HL-60/S4 (cell line): ENCODE measurements around the gene TRIP13.

Source experiments
- in situ Hi-C: fragments of 300-500 bp; cut with MboI; formaldehyde crosslinking; loops from 2 replicates; pipeline ENCODE4 v1.14.3; 2022; ENCODE audit warnings: low sequenced_read_pairs

The TRIP13 gene

DNA sequence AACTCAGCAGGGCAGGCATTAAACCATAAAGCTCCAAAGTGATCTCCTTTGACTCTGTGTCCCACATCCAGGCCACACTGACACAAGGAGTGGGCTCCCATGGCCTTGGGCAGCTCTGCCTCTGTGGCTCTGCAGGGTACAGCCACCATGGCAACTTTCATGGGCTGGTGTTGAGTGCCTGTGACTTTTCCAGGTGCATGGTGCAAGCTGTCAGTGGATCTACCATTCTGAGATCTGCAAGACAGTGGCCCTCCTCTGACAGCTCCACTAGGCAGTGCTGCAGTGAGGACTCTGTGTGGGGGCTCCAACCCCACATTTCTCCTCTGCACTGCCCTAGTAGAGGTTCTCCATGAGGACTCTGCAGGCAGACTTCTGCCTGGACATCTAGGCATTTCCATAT, 41.3 kb downstream of the TRIP13 start:
- in situ Hi-C loops, result loop anchor here (25.0 kb wide), 1 partner anchor 203 kb away; no protein-coding TSS in a partner anchor

DNA sequence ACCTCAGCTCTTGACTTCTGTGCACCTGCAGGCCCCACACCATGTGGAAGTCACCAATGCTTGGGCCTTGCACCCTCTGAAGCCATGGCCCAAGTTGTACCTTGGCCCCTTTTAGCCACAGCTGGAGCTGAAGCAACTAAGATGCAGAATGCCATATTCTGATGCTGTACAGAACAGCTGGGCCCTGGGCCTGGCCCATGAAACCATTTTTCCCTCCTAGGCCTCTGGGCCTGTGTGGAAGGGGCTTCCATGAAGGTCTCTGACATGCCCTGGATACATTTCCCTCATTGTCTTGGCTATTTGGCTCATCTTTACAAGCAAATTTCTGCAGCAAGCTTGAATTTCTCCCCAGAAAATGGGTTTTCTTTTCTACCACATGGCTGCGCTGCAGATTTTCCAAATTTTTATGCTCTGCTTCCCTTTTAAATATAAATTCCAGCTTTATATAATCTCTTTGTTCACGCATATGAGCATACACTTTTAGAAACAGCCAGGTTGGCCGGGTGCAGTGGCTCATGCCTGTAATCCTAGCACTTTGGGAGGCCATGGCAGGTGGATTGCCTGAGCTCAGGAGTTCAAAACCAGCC, 41.8 kb downstream of the TRIP13 start:
- in situ Hi-C loops, result loop anchor here (25.0 kb wide), 1 partner anchor 203 kb away; no protein-coding TSS in a partner anchor

DNA sequence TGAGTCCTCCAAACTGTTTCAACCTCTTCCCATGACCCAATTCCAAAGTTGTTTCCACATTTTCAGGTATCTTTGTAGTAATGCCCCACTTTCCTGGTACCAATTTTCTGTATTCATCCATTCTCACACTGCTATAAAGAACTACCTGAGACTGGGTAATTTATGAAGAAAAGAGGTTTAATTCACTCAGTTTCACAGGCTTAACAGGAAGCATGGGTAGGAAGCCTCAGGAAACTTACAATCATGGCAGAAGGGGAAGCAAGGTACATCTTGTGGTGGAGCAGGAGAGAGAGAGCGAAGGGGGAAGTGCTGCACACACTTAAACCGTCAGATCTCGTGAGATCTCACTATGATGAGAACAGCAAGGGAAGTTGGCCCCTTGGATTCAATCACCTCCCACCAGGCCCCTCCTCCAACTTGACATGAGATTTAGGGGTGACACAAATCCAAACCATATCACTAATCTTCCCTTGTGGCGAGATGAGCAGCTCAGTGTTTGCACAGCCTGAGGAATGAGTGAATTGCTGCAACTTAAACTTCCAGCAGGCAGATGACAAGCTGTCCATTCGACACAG, 42.9 kb downstream of the TRIP13 start:
- in situ Hi-C loops, result loop anchor here (25.0 kb wide), 1 partner anchor 202 kb away; no protein-coding TSS in a partner anchor

DNA sequence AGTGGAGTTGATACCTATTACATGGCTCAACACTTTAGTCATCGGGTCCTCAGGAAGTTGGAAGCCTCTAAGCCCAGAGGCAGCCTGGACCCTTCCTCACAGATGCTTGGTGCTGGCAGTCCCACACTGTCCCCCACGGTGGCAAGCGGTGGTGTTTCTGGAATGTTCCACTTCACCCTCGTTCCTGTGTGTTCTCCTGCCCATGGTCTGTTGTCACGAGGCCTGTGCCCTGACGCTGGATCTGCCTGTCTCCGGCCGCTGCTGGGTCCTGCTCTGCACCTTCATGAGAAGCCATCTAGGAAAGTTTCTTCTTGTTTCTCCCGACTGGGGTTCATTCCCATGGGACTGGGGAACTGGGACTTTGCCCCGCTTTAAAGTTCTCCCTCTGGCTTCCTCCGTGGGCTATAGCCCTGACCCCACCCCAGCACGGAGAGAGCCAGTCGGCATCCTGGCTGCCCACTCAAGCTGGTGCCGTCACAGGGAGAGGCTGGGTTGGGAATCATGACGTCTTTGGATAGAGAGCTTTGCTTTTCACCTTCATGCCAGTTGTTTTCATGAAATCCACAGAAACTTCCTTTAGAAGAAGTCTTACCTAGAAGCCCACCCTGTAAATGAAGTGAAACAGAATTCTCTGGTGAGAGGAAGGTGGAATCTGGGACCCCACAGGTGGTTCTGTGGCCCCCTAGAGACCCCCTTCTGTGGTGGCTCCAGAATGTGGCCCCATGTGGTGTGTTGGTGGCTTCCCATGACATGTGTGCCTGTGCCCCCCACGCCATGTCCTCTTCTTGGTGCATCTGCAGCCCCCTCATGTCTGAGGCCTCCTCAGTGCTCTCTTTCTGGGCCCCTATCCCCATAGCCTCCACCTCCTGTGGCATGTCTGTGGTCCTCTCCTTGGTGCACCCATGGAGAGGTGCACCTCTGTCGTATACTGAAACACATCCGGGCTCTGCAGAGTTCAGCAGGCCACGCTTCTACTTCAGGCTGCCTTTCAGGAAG, 43.8 kb downstream of the TRIP13 start:
- in situ Hi-C loops, result loop anchor here (25.0 kb wide), 1 partner anchor 201 kb away; no protein-coding TSS in a partner anchor

DNA sequence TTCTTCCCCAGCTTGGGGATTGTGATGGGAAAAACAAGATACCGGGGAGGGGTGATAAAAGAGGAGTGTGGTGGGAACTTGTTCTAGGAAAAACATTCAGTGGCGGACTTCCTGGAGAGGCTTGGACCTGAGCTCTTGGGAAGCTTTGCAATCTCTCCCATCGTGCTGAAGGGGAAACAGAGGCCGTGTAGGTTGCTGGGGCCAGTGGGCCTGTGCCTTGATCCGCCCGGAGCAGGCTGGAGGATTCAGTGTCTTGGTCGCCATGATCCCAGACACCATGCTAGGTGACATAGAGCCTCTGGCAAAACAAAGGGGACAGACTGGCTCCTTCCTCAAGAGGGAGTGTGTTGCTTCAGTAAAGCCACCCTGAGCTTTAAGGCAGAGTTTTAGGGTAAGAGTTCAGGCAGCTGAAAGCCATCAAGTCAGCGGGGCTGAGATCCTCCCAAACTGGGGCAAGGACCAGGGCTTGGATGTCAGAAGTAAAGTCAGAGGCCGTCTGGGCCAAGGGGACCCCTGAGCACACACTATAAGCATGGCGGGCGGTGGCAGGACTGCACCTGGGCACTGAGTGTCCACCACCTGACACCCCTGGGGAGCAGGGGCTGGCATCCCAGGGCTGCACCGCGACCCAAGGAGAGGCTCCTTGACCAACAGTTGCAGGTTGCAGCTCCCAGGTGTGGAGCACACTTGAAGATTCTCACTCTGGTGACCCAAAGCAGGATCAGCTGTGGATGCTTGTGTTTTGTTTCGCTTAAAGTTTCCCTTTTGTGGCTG, 44.7 kb downstream of the TRIP13 start:
- in situ Hi-C loops, result loop anchor here (25.0 kb wide), 1 partner anchor 200 kb away; no protein-coding TSS in a partner anchor

DNA sequence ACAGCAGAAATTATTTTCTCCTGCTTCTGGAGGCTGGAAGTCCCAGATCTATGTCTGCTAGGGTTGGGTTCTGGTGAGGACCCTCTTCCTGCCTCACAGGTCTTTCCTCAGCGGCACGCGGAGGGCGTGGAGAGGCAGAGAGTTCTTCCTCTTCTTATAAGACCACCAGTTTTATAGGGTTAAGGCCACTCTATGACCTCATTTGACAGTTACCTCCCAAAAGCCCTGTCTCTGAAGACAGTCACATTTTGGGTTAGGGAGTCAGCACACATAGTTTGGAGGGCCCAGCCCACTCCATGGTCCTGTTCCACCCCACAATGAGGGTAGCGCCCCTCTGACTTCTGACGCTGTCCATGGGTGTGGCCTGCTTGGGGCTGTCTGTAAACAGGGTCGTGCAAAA, 46.7 kb downstream of the TRIP13 start:
- in situ Hi-C loops, result loop anchor here (25.0 kb wide), 1 partner anchor 198 kb away; no protein-coding TSS in a partner anchor

DNA sequence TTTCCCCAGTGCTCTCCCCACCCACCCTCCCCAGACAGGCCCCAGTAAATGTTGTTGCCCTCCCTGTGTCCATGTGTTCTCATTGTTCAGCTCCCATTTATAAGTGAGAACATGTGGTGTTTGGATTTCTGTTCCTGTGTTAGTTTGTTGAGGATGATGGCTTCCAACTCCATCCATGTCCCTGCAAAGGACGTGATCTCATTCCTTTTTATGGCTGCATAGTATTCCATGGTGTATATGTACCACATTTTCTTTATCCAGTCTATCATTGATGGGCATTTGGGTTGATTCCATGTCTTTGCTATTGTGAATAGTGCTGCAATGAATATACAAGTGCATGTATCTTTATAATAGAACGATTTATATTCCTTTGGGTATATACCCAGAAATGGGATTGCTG, 48.1 kb downstream of the TRIP13 start:
- in situ Hi-C loops, result loop anchor here (25.0 kb wide), 1 partner anchor 197 kb away; no protein-coding TSS in a partner anchor

DNA sequence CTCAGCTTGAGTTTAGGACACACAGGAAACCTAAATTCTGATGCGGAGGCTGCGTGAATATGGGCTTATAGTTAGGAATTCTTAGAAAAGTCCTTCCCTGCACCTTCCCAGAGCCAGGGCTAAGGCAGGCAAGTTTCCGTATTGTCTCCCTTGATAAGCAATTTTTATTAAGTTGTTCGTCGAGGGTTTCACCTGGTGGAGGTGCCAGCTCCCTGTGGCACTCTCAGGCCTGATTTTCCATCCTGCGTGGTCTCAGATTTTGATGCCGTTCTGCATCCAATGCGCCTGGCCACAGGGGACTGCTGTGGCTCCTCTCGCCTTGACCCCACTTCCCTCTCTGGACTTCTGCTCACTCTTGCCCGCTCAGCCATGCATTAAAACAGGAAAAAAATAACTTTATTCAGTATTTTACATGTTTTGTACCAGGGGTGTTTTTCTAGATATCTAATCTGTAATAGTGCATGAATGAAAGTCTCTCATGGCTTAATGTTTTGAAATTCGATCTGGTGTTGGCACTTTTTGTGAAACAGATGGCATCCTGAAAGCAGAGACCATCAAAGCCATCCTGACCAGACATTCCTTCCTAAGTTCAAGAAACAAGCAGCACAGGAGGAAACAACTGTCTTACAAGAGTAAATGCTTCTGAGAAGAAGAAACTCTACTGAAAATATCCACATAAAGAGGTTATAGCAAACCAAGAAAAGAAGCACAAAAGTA, 50.7 kb downstream of the TRIP13 start:
- in situ Hi-C loops, result loop anchor here (25.0 kb wide), 1 partner anchor 194 kb away; no protein-coding TSS in a partner anchor

DNA sequence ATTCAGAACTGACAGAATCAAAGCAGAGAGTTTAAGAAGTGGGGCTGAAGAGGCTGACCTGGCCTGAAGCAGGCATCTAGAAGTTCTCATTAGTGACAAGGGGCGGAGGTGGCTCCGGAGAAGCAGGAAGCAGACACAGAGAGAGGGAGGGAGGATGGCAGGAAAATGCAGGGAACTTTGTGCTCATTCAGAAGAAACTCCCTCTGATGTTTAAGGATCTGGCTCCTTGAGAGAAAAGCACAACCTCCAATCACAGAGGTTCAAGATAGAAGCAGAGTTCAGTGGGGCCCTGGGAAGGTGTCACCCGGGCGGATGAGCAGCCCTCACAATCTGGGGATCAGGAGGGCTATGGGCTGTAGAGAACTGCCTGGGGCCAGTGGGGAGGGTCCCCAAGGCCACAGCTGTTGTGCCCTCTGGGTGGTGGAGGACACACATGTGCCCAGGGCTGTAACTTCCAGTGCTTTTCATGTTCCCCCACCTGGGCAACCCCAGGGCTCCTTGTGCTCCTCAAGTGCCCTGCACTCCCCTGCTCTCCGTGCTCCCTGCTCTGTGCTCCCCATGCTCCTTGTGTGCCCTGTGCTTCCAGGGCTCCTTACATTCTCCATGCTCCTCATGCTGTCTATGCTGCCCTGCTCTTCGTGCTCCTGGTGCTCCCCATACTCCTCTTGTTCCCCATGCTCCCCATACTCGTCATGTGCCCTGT, 51.4 kb downstream of the TRIP13 start:
- in situ Hi-C loops, result loop anchor here (25.0 kb wide), 1 partner anchor 193 kb away; no protein-coding TSS in a partner anchor

DNA sequence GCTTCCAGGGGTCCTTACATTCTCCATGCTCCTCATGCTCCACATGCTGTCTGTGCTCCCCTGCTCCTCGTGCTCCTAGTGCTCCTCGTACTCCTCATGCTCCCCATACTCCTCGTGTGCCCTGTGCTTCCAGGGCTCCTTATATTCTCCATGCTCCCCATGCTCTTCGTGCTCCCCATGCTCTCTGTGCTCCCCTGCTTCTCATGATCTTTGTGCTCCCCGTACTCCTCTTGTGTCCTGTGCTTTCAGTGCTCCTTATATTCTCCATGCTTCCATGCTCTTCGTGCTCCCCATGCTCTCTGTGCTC, 51.9 kb downstream of the TRIP13 start:
- in situ Hi-C loops, result loop anchor here (25.0 kb wide), 1 partner anchor 193 kb away; no protein-coding TSS in a partner anchor

DNA sequence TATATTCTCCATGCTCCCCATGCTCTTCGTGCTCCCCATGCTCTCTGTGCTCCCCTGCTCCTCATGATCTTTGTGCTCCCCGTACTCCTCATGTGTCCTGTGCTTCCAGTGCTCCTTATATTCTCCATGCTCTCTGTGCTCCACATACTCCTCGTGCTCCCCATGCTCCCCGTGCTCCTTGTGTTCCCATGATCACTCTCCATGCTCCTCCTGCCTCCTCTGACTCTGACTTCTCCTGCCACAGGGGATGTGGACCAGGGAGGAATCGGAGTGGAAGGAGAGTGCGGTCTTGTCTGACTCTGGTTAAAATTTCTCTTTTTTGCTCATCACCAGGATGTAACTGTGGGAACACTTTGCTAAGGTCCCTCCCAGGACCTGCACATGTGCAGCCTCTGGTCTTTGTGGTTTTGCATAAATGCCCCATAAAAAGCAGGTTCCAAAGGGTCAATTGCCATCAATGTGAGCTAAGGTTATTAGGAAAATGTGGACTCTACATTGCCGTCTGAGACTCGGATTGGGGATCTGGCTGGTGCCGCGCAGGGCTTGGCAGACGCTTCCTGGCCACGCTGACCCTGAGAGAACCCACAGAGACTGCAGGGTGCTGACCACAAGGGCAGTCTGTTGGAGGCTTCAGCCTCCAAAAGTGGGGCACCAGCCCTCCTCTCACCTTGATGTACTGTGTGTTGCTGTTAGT, 52.5 kb downstream of the TRIP13 start:
- in situ Hi-C loops, result loop anchor here (25.0 kb wide), 1 partner anchor 192 kb away; no protein-coding TSS in a partner anchor

DNA sequence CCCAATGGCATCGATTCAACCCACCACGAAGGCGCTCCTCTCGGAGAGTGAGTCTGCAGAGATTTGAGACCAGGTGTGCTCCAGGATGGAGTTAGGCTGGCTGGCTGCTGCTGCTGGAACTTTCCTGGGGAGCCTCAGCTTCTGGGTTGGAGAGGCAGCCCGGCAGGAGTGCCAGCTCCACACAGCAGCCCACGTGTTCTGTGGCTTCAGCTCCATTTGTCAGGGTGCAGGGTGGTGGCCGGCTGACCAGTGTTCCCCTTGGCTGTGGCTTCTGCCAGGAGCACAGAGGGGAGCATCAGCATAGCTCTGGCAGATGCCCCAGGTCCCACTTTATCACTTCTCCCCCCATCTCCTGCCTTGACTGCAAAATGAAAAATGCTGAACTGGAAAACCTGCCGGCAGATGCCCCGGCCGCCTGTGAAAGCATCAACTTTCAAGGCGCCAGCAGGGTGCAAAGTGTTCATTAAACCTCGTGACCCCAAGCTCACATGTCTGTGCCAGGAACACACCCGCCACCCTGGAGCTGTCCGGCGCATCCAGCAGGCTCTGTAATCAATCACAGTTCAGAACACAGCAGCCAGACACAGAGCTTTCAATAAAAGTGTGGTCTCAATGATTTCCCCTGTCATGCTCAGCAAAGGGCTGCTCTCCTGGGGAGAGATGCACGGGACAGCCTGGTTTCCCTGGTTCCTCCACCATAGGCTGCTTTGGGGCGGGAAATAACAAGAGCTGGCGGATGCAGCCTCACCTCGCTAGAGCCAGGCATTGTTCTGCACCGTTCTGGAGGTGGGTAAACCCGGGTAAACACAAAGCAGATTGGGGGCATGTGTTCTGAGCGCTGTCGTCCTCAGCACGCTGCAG, 53.2 kb downstream of the TRIP13 start:
- in situ Hi-C loops, result loop anchor here (25.0 kb wide), 1 partner anchor 191 kb away; no protein-coding TSS in a partner anchor

DNA sequence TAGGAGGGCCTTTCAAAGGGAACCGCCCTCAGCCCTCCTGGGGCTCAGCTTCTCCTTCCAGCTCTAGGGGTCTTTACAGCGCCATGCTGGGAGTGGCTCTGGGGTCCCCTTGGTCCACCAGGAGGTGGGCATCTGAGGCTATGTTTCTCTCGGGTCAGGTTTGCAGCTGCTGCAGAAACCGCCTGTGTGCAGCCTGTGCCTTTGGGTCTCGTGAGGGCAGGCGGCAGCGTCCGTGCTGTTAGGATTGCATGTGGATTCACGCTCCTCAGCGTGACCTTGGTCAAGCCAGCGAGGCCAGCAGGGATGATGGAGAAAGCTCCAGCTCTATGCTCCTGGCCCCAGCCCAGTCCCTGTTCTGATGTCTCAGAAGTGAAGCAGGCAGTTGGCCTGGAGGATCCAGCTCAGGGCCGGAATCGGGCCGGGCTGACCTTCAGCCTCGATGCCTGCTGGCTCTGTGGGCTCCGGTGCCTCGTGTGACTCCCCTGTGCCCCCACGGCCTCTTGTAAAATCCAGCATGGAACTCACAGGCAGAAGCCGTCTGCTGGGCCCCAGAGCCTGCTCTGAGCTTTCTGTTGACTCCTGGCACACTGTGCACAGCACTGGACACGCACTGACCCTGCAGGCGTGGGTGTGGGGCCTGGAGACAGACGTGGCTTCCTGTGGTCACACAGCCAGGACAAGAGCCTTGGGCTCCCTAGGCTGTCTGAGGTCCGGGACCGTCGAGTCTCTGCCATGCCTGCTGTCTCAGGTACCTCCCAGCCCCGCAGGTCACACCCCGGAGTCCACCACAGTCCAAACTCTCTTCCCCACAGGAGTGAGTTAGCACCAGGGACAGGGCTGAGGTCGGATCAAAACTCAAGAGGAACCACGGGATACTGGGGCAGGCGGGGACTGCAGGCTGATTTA, 54.3 kb downstream of the TRIP13 start:
- in situ Hi-C loops, result loop anchor here (25.0 kb wide), 1 partner anchor 190 kb away; no protein-coding TSS in a partner anchor

DNA sequence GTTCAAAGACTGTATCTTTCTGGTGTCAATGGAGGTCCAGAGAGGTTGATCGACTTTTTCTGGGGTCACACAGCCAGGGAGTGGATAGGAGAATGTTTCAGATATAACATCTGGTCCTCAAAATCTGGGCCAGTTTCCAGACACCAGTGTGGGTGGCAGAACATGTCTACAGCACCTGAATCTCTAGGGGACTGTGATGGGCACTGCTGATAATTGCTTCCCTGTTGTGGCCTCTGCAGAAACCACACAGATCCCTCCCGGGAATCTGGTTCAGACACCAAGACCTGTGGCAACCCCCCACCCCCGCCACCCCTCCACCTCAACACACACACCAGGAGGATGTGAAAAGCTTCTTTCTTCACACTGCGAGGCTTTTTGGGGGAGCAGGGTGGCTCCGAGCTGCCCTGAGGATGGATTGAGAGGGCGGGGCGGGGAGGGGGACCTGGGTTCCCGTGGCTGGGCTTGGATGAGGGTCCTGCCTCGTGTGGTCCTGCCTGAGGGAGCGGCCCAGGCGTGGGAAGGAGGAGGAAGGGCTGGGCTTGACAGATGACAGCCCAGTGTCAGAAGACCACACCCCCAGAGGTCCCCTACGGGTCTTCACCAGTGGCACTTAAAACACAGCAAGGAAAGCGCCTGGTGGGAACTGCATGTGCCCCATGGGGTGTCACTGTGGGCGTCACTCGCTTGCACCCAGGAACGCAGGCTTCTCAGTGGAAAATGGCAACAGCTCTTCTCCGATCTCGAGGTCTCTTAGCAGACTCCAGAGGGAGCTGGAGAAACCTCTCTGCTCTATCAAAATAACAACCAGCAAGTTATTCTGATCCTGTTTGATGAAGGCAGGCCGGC, 55.2 kb downstream of the TRIP13 start:
- in situ Hi-C loops, result loop anchor here (25.0 kb wide), 1 partner anchor 189 kb away; no protein-coding TSS in a partner anchor

DNA sequence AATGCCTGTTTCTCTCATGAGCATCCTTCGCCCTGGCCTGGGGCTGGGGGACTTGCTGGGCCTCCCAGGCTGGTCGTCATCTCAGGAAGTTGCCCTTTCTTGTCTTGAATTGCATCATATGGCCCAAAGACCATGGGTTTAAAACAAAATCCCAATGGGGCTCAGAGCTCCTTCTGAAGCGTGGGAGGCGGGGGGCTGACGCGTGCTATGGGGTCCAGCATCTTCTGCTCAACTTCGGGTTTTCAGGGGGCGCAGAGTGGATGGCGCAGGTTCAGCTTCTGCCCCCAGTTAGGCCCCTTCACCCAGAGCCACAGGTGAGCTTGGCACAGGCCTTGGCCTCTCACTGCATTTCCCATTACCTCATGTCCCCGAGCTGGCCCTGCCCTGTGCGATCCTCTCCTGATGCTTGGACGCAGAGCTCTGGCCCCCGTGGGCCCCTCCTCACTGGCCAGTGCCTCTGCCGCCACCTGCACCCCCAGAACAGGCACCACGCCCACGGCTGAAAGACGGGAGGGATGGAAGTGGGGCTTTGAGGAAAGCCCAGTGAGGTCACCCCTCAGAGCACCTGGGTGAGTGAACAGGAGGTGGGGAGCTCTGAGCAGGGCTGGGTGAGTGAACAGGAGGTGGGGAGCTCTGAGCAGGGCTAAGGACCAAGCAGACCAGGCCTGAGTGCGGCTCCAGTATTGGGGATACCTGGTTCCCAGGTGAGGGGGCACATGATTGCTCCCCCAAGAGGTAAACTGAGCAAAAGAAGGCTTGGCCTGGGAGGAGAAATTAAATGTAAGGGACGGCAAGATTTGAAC, 56.0 kb downstream of the TRIP13 start:
- in situ Hi-C loops, result loop anchor here (25.0 kb wide), 1 partner anchor 189 kb away; no protein-coding TSS in a partner anchor
